Muscle layer of duodenum (tissue), 2 donors: ENCODE data around the gene TTLL10.

Experiments used
- H3K27ac ChIP-seq: one replicate; pipeline ENCODE4 v1.7.0; 2013; ENCODE audit warnings: mild to moderate bottlenecking, low read length
- H3K27me3 ChIP-seq: one replicate; pipeline ENCODE4 v1.7.0; 2013; ENCODE audit warnings: low read depth, mild to moderate bottlenecking, control low read depth, low read length
- H3K36me3 ChIP-seq, 2 donors: one replicate each; pipeline ENCODE4 v1.7.0; 2013; ENCODE audit warnings: low read length in 2 of 2, control low read depth in 1 of 2, mild to moderate bottlenecking in 1 of 2; ENCODE audit not compliant: insufficient read depth in 2 of 2, control insufficient read depth in 1 of 2
- H3K4me1 ChIP-seq, 2 donors: one replicate each; pipeline ENCODE4 v1.7.0; 2013; ENCODE audit warnings: low read length in 2 of 2, mild to moderate bottlenecking in 2 of 2, control low read depth in 1 of 2, moderate library complexity in 1 of 2; ENCODE audit not compliant: insufficient read depth in 2 of 2, control insufficient read depth in 1 of 2
- H3K4me3 ChIP-seq, 2 donors: one replicate each; pipeline ENCODE4 v1.7.0; 2013; ENCODE audit warnings: low read length in 2 of 2, low read depth in 1 of 2, mild to moderate bottlenecking in 1 of 2
- H3K9me3 ChIP-seq, 2 donors: one replicate each; pipeline ENCODE4 v1.7.0; 2013; ENCODE audit warnings: low read length in 2 of 2, control low read depth in 1 of 2, mild to moderate bottlenecking in 1 of 2; ENCODE audit not compliant: control insufficient read depth in 1 of 2
- donor health status: healthy.

The TTLL10 gene

GRCh38 chr1:1232796-1233566 lies 59.3 kb downstream of the TTLL10 start:
- Histone ChIP-seq H3K27ac (no peak overlapping the region), H3K9me3 (no peaks in the 10 kb centered on the region), H3K4me3 (peak overlapping the region in 1 of 2 donors; percentile 55), H3K4me1 (peaks cover 0 to 32% of the 10 kb centered on the region in 2 donors), H3K36me3 (peaks cover 0 to 17% of the 10 kb centered on the region in 2 donors), H3K27me3 (no peaks in the 10 kb centered on the region)

DNA sequence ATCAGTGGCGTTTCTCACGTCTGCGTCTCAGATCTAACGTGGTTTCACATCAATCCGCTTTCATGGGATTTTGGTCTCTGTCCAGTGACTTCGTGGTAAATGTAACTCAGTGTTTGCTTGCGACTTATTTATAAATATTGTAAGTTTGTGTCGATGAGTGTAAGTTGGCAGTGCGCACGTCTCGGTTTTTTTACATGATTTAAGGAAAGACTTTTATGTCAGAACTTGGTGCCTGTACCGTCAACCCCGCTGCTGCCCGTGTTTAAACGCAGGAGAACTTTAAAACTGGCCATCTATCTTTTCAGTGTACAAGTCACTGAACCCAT lies 59.9 kb downstream of the TTLL10 start:
- no peaks in the 10 kb centered on the region for H3K27me3 ChIP-seq
- H3K36me3 ChIP-seq, result peaks cover 0 to 11% of the 10 kb centered on the region in 2 donors
- peak overlapping the region in 1 of 2 donors; percentile 55 for H3K4me3 ChIP-seq
- no peaks in the 10 kb centered on the region for H3K9me3 ChIP-seq
- H3K27ac ChIP-seq, result no peak overlapping the region
- H3K4me1 ChIP-seq, result peaks cover 0 to 32% of the 10 kb centered on the region in 2 donors

DNA sequence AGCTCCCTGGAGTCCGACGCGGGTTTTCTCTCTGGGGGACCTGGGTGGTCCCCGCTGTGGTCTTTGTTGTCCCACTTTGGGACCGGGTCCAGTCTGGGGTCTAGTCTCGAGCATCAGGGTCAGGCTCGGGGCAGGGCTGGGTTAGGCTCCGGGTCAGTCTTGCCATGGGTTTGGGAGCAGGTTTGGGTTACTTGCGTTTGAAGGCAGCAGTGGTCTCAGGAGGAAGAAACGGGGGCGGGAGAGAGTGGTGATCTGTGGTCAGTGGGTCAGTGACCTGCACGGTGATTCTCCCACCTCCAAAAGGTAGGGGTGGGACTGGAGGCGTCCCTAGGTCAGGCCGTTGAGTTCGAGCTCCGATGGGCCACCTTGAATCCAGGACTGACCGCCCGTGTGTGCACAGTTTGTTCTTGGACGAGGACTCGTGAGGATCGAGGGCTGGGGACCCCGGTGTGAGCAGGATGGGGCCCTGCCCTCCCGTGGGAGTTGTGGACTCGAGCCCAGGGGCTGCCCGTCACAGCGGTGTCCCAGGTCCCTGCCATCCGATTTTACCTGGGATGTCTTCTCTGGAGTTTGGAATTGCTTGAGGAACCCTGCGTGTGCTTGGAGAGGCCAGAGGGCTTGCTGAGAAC lies 60.6 kb downstream of the TTLL10 start:
- Histone ChIP-seq H3K4me1 (peaks cover 0 to 28% of the 10 kb centered on the region in 2 donors), H3K9me3 (no peaks in the 10 kb centered on the region), H3K36me3 (peaks cover 0 to 6% of the 10 kb centered on the region in 2 donors), H3K27me3 (no peaks in the 10 kb centered on the region), H3K27ac (no peak overlapping the region), H3K4me3 (no peak overlapping the region)

DNA sequence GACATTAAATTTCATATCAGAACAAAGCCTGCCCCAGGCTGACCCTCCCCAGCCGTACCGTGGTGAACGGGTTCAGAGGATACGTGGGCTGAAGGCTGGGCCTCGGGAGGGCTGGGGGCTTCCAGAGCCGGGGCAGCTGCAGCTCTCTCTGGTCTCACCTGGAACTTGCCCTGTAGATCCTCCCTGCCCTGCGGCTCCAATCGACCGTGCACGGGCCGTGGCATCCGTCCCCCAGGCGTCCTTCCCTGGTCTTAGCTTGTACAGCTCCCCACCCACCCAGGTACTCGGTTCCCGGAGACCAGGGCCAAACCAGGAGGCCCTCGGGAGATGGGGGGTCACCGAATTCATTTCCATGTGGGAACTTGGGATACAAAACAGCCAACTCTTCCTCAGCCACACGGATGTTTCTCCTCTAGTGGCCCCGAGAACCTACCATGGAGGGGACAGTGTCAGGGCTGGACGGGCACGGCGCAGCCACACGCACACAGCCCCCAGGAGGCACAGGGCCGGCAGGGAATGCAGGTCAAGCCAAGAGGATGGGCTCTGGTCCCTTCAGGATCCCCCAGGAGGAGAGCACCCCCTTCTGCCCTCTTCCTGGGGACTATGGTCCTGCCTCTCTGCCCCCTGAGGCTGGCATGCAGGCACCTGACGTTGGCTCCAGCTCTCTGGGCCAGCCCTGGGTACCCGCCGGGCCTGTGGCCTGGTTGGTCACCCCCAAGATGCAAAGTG lies 61.5 kb downstream of the TTLL10 start:
- no peak overlapping the region for H3K4me3 ChIP-seq
- H3K4me1 ChIP-seq, result peaks cover 0 to 19% of the 10 kb centered on the region in 2 donors
- H3K27ac ChIP-seq, result no peak overlapping the region
- H3K27me3 ChIP-seq, result peaks cover 5% of the 10 kb centered on the region
- no peaks in the 10 kb centered on the region for H3K9me3 ChIP-seq
- H3K36me3 ChIP-seq, result peaks cover 0 to 6% of the 10 kb centered on the region in 2 donors

DNA sequence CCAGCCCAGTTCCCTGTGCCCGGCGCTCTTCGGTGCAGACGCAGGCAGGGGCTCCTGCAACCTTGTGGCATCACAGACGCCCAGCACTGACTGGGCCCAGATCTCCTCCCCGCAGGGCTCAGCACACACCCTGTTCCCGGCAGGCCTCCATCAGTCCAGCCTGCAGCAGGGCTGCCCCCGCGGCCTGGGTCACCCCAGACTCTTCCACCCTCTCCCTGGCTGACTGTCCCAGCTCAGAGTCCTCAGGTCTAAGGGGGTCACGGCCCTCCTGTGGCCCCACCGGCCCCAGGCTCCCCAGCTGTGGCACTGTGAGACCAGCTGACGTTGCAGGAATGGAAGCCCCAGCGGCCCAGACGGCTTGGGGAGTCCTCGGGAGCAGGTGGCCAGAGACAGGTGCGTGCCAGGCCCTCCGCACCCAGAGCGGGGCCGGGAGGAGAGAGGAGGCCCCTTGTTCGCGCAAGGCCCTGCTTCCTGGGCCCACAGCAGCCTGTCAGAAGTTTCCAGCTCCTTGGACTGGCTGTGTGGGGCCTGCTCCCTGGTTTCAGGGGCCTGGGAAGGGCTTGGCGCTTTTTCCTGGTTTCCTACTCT lies 62.6 kb downstream of the TTLL10 start:
- H3K27ac ChIP-seq, result no peak overlapping the region
- H3K36me3 ChIP-seq, result peaks cover 0 to 6% of the 10 kb centered on the region in 2 donors
- H3K27me3 ChIP-seq, result peaks cover 5% of the 10 kb centered on the region
- no peaks in the 10 kb centered on the region for H3K9me3 ChIP-seq
- H3K4me3 ChIP-seq, result no peak overlapping the region
- H3K4me1 ChIP-seq, result peaks cover 0 to 10% of the 10 kb centered on the region in 2 donors

- no peak overlapping the region for H3K27ac ChIP-seq
Measured at GRCh38 chr1:1236945-1237873, 63.5 kb downstream of the TTLL10 start.

GRCh38 chr1:1237874-1238701 lies 64.4 kb downstream of the TTLL10 start:
- peaks cover 5% of the 10 kb centered on the region for H3K27me3 ChIP-seq
- no peaks in the 10 kb centered on the region for H3K9me3 ChIP-seq
- no peak overlapping the region for H3K27ac ChIP-seq
- H3K36me3 ChIP-seq, result peaks cover 0 to 6% of the 10 kb centered on the region in 2 donors
- H3K4me3 ChIP-seq, result no peak overlapping the region
- H3K4me1 ChIP-seq, result peaks cover 0 to 4% of the 10 kb centered on the region in 2 donors

More at GRCh38 chr1:1236945-1237873, 63.5 kb downstream of the TTLL10 start:
- H3K4me3 ChIP-seq, result no peak overlapping the region
- peaks cover 0 to 6% of the 10 kb centered on the region in 2 donors for H3K36me3 ChIP-seq
- H3K27me3 ChIP-seq, result peaks cover 5% of the 10 kb centered on the region
- H3K4me1 ChIP-seq, result peaks cover 0 to 10% of the 10 kb centered on the region in 2 donors
- no peaks in the 10 kb centered on the region for H3K9me3 ChIP-seq

DNA sequence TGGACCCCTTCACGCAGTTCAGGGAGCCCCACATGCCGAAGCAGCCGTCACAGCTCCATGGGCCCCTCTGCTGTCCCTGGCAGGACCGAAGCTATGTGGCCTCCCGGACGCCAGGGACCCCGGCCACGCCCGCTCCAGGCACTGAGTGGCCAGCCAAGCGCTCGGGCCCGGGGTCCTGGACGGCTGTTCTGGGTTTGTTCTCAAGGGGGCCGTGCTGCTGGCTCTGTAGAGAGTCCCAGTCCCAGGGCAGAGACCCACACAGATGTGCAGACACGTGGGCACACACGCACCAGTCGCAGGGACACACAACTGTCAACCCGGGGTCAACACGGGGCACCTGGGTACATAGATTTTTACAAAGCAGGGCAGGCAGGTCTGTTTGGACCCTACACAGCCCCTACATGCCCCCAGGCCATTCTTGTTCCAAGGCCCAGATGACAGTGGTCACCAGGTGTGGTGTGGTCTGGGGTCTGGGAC lies 65.1 kb downstream of the TTLL10 start:
- no peaks in the 10 kb centered on the region for H3K4me1 ChIP-seq
- no peak overlapping the region for H3K27ac ChIP-seq
- H3K4me3 ChIP-seq, result no peak overlapping the region
- peaks cover 5% of the 10 kb centered on the region for H3K27me3 ChIP-seq
- H3K9me3 ChIP-seq, result no peaks in the 10 kb centered on the region
- H3K36me3 ChIP-seq, result peaks cover 0 to 6% of the 10 kb centered on the region in 2 donors

DNA sequence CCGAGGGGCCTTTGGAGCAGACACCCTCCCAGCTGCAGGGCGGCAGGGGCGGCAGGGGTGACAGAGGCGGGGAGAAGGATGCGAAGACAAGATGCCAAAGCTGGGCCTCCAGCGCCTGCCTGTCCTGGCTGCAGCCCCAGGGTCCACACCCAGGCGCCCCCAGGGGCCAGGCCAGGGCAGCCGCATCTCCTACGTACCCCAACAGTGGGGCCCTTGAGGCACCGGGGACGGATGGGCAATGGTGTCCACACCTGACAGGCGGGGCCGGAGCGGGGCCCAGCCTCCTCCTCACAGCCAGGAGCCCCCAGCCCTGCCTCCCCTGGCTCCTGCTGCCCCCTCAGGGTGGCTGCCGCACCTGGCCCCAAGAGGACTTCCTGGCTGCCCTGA lies 65.5 kb downstream of the TTLL10 start:
- H3K27me3 ChIP-seq, result peaks cover 5% of the 10 kb centered on the region
- H3K4me3 ChIP-seq, result no peak overlapping the region
- H3K36me3 ChIP-seq, result peaks cover 0 to 6% of the 10 kb centered on the region in 2 donors
- no peaks in the 10 kb centered on the region for H3K4me1 ChIP-seq
- no peak overlapping the region for H3K27ac ChIP-seq
- no peaks in the 10 kb centered on the region for H3K9me3 ChIP-seq
